GM03348 (cell line): ENCODE data around the gene DPP4.
"Not testable (repeated sequence)": the region's sequence is repeated elsewhere in the genome, so short reads cannot be mapped to it uniquely, and the experiment has no call there.

Experiments
- DNase-seq: peaks from one replicate; pipeline ENCODE4 v3.0.0; 2012; ENCODE audit warnings: low spot score

DPP4 gene

GRCh38 chr2:162057426-162057825 lies 16.6 kb downstream of the DPP4 start:
- DNase-seq: no peak

GRCh38 chr2:162056796-162057399 lies 17.1 kb downstream of the DPP4 start:
- DNase-seq: no peak

GRCh38 chr2:162053808-162054155 lies 20.2 kb downstream of the DPP4 start:
- no peak for DNase-seq

GRCh38 chr2:162053066-162053807 lies 20.8 kb downstream of the DPP4 start:
- DNase-seq: no peak

GRCh38 chr2:162050513-162050961 lies 23.5 kb downstream of the DPP4 start:
- no peak for DNase-seq

- DNase-seq: not testable (repeated sequence)
These were observed 24.9 kb downstream of the DPP4 start for GRCh38 chr2:162049089-162049488.

- DNase-seq: no peak
These were observed 29.4 kb downstream of the DPP4 start for GRCh38 chr2:162044586-162044985.

- DNase-seq: no peak
These were observed 30.9 kb downstream of the DPP4 start for GRCh38 chr2:162043132-162043531.

- DNase-seq: no peak
These were observed 32.5 kb downstream of the DPP4 start for GRCh38 chr2:162041485-162041884.

- no peak for DNase-seq
These were observed 35.3 kb downstream of the DPP4 start for GRCh38 chr2:162038725-162039124.

GRCh38 chr2:162037886-162038285 lies 36.1 kb downstream of the DPP4 start:
- no peak for DNase-seq

- DNase-seq: no peak
These were observed 36.8 kb downstream of the DPP4 start for GRCh38 chr2:162037028-162037795.

- DNase-seq: no peak
These were observed 38.0 kb downstream of the DPP4 start for GRCh38 chr2:162035981-162036380.

- no peak for DNase-seq
These were observed 43.4 kb downstream of the DPP4 start for GRCh38 chr2:162030363-162031190.

- DNase-seq: peak; percentile 65
These were observed 44.6 kb downstream of the DPP4 start for GRCh38 chr2:162029287-162029901.

GRCh38 chr2:162028511-162028910 lies 45.5 kb downstream of the DPP4 start:
- DNase-seq: no peak

- DNase-seq: peak; percentile 85
These were observed 48.7 kb downstream of the DPP4 start for GRCh38 chr2:162025121-162025911.

- peak; percentile 30 for DNase-seq
These were observed 51.6 kb downstream of the DPP4 start for GRCh38 chr2:162022290-162022945.

GRCh38 chr2:162021516-162022058 lies 52.4 kb downstream of the DPP4 start:
- no peak for DNase-seq

- no peak for DNase-seq
These were observed 55.5 kb downstream of the DPP4 start for GRCh38 chr2:162018530-162018929.
